ENCODE measurements around the gene MAK.
"Not testable (repeated sequence)": the region's sequence is repeated elsewhere in the genome, so short reads cannot be mapped to it uniquely, and the experiment has no call there.

Gene MAK

DNA sequence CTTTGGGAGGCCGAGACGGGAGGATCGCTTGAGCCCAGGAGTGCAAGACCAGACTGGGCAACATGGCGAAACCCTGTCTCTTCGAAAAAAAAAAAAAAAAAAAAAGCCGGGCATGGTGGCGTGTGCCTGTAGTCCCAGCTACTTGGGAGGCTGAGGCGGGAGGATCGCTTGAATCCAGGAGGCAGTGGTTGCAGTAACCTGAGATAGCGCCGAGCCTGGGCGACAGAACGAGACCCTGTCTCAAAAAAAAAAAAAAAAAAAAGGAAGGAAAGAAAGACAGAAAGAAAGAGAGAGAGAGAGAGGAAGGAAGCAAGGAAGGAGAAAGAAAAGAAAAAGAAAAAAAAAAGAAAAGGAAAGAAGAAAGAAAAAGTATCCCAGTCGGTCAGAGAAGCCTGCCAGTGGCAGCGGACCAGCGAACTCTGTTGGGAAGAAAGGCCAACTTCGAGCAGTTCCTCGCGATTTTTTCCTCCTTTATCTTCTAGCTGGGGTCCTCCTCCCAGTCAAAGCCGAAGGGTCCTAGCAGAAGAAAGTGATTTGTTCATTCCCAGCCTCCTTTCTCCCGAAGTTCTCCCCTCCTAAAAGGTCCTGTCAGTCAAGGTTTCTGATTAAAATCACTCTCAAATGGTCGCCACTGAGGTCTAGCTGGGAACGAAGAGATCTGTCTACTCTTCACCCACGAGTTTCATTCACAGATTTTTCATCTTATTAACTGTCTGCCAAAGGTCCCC, 46.1 kb upstream of the MAK start:
- Histone ChIP-seq H2BK15ac (ENCODE audit: low read length) (no peak overlapping the region), H3K18ac (ENCODE audit: low read length) (no peak overlapping the region), H3K27ac (replicated peaks; ENCODE audit: low read length) (no peak overlapping the region), H3K27me3 (ENCODE audit: control insufficient read depth in 3 of 3, insufficient read depth in 3 of 3, low read depth in 1 of 3, low read length in 3 of 3) (peaks cover 36 to 76% (median 52%) of the 10 kb centered on the region in 3 experiments), H3K9me3 (replicated peaks in 1 of 2; ENCODE audit: control insufficient read depth in 2 of 2, insufficient read depth in 1 of 2, low read depth in 1 of 2, low read length in 2 of 2) (peaks cover 0 to 2% of the 10 kb centered on the region in 2 donors), H3K4ac (ENCODE audit: low read length) (no peak overlapping the region), H3K9ac (ENCODE audit: low read depth, low read length, poor library complexity) (no peak overlapping the region), H3K4me2 (ENCODE audit: insufficient read depth, low read length, poor library complexity, severe bottlenecking) (peak overlapping the region; percentile 3), H4K8ac (ENCODE audit: low read depth, low read length) (no peak overlapping the region), H3K4me1 (ENCODE audit: control insufficient read depth in 2 of 2, insufficient read depth in 1 of 2, low read depth in 1 of 2, low read length in 2 of 2) (peaks cover 4 to 7% of the 10 kb centered on the region in 2 donors), H2AFZ (ENCODE audit: low read length) (no peak overlapping the region), H2BK12ac (ENCODE audit: low read length) (no peak overlapping the region), H3K4me3 (ENCODE audit: low read length in 2 of 2) (no peak overlapping the region), H3K23ac (ENCODE audit: low read depth, low read length, poor library complexity) (no peak overlapping the region), H2AK5ac (ENCODE audit: low read depth, low read length) (no peak overlapping the region), H2BK120ac (ENCODE audit: low read depth, low read length) (no peak overlapping the region), H4K91ac (ENCODE audit: low read depth, low read length, poor library complexity) (no peak overlapping the region), H3K79me1 (ENCODE audit: low read depth, low read length) (peaks cover 2% of the 10 kb centered on the region), H3K36me3 (replicated peaks in 1 of 2; ENCODE audit: control insufficient read depth in 2 of 2, insufficient read depth in 2 of 2, low read length in 2 of 2) (no peaks in the 10 kb centered on the region), H3K14ac (ENCODE audit: low read length) (no peak overlapping the region), H2BK5ac (ENCODE audit: low read length) (no peak overlapping the region)
- no CpG with 5 or more reads among the region's 24 CpGs for WGBS, 2 donors (ENCODE audit: extremely low coverage in 2 of 2, insufficient read length in 2 of 2, insufficient replicate concordance in 1 of 2)
- DNase-seq (ENCODE audit: low spot score): peak; percentile 8

DNA sequence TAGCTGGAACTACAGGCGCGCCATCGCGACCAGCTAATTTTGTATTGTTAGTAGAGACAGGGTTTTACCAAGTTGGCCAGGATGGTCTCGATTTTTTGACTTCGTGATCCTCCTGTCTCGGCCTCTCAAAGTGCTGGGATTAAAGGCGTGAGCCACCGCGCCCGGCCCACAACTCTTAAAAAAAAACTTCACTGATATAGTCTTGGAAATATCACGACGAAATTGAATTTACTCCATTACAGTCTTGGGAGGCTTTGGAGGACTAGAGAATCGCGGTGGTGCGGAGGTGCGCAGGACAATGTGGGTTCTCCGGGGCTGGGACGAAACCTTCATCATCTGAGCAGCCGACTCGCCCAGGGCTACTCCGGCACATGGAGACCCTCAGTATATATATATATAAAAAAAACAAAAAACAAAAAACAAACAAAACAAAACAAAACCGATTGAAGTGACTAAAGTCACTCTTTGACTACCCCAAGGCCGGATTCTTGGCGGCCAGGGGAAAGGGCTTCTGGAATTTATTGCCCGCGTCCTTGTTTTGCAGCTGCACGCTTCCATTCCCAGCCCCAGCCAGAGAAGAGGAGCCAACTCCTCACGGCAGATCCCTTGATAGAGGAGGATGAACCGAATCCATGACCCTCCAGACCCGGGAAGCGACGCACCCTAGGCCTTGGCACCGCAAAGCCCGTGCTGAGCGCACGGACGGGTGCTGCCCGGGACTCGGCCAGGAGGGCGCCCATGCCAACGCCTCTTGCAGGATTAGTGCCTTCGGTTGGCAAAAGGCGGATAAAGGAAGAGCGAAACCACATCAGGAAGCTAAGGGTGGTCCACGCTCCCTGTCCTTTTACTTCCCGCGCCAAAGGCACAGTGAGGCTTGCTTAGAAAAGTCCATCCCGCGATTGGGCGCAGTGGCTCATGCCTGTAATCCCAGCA, 45.2 kb upstream of the MAK start:
- H3K36me3 ChIP-seq (replicated peaks in 1 of 2; ENCODE audit: control insufficient read depth in 2 of 2, insufficient read depth in 2 of 2, low read length in 2 of 2): no peaks in the 10 kb centered on the region
- H3K27me3 ChIP-seq (ENCODE audit: control insufficient read depth in 3 of 3, insufficient read depth in 3 of 3, low read depth in 1 of 3, low read length in 3 of 3): peaks cover 36 to 84% (median 52%) of the 10 kb centered on the region in 3 experiments
- H2AFZ ChIP-seq (ENCODE audit: low read length): peak overlapping the region; percentile 32
- no peak overlapping the region for H4K91ac ChIP-seq (ENCODE audit: low read depth, low read length, poor library complexity)
- no peak overlapping the region for H3K23ac ChIP-seq (ENCODE audit: low read depth, low read length, poor library complexity)
- DNase-seq (ENCODE audit: low spot score): peak; percentile 26
- peak overlapping the region; percentile 1 for H3K18ac ChIP-seq (ENCODE audit: low read length)
- peaks cover 4 to 7% of the 10 kb centered on the region in 2 donors for H3K4me1 ChIP-seq (ENCODE audit: control insufficient read depth in 2 of 2, insufficient read depth in 1 of 2, low read depth in 1 of 2, low read length in 2 of 2)
- H2BK5ac ChIP-seq (ENCODE audit: low read length): peak overlapping the region; percentile 1
- H2BK120ac ChIP-seq (ENCODE audit: low read depth, low read length): no peak overlapping the region
- no peak overlapping the region for H3K27ac ChIP-seq (replicated peaks; ENCODE audit: low read length)
- no CpG with 5 or more reads among the region's 51 CpGs for WGBS, 2 donors (ENCODE audit: extremely low coverage in 2 of 2, insufficient read length in 2 of 2, insufficient replicate concordance in 1 of 2)
- H3K14ac ChIP-seq (ENCODE audit: low read length): no peak overlapping the region
- peaks cover 2% of the 10 kb centered on the region for H3K79me1 ChIP-seq (ENCODE audit: low read depth, low read length)
- H3K4me2 ChIP-seq (ENCODE audit: insufficient read depth, low read length, poor library complexity, severe bottlenecking): no peak overlapping the region
- H2BK15ac ChIP-seq (ENCODE audit: low read length): no peak overlapping the region
- no peak overlapping the region for H4K8ac ChIP-seq (ENCODE audit: low read depth, low read length)
- peak overlapping the region; percentile 2 for H2AK5ac ChIP-seq (ENCODE audit: low read depth, low read length)
- H3K9ac ChIP-seq (ENCODE audit: low read depth, low read length, poor library complexity): no peak overlapping the region
- no peak overlapping the region for H3K4me3 ChIP-seq (ENCODE audit: low read length in 2 of 2)
- no peak overlapping the region for H2BK12ac ChIP-seq (ENCODE audit: low read length)
- H3K9me3 ChIP-seq (replicated peaks in 1 of 2; ENCODE audit: control insufficient read depth in 2 of 2, insufficient read depth in 1 of 2, low read depth in 1 of 2, low read length in 2 of 2): peaks cover 0 to 2% of the 10 kb centered on the region in 2 donors
- no peak overlapping the region for H3K4ac ChIP-seq (ENCODE audit: low read length)

DNA sequence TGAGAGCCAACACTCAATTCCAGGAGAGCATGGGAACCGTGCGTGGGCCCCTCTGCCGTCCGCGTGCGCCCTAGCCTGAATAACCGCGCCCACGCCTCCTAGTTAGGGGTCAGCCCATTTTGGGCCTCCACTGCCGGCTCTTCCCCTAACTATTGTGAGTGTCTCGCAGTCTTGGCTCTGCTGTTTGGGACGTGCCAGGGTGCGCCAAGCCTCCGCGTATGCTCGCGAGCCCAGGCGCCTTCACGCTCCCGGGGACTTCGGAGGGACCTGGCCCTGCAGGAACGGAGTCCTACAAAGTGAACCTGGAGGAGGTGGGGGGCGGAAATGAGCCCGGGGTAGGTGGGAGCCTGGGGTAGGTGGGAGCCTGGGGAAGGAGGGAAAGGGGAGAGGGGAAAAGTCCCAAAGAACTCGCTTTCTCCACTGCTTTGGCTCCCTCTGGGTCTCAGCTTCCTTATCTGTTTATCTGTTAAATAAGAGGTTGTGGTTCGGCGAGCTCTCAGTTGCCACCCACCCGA, 44.4 kb upstream of the MAK start:
- H3K4me1 ChIP-seq (ENCODE audit: control insufficient read depth in 2 of 2, insufficient read depth in 1 of 2, low read depth in 1 of 2, low read length in 2 of 2): peaks cover 4 to 7% of the 10 kb centered on the region in 2 donors
- H3K79me1 ChIP-seq (ENCODE audit: low read depth, low read length): peaks cover 2% of the 10 kb centered on the region
- H3K9me3 ChIP-seq (replicated peaks in 1 of 2; ENCODE audit: control insufficient read depth in 2 of 2, insufficient read depth in 1 of 2, low read depth in 1 of 2, low read length in 2 of 2): peaks cover 0 to 2% of the 10 kb centered on the region in 2 donors
- H3K4ac ChIP-seq (ENCODE audit: low read length): no peak overlapping the region
- no peak overlapping the region for H3K27ac ChIP-seq (replicated peaks; ENCODE audit: low read length)
- peak overlapping the region; percentile 17 for H3K18ac ChIP-seq (ENCODE audit: low read length)
- no peak overlapping the region for H2BK5ac ChIP-seq (ENCODE audit: low read length)
- peaks cover 36 to 89% (median 52%) of the 10 kb centered on the region in 3 experiments for H3K27me3 ChIP-seq (ENCODE audit: control insufficient read depth in 3 of 3, insufficient read depth in 3 of 3, low read depth in 1 of 3, low read length in 3 of 3)
- no peak overlapping the region for H3K23ac ChIP-seq (ENCODE audit: low read depth, low read length, poor library complexity)
- peak overlapping the region; percentile 6 for H3K14ac ChIP-seq (ENCODE audit: low read length)
- H3K36me3 ChIP-seq (replicated peaks in 1 of 2; ENCODE audit: control insufficient read depth in 2 of 2, insufficient read depth in 2 of 2, low read length in 2 of 2): no peaks in the 10 kb centered on the region
- peak overlapping the region; percentile 60 for H3K9ac ChIP-seq (ENCODE audit: low read depth, low read length, poor library complexity)
- DNase-seq (ENCODE audit: low spot score): peak; percentile 8
- H3K4me2 ChIP-seq (ENCODE audit: insufficient read depth, low read length, poor library complexity, severe bottlenecking): peak overlapping the region; percentile 19
- no peak overlapping the region for H2BK120ac ChIP-seq (ENCODE audit: low read depth, low read length)
- no CpG with 5 or more reads among the region's 28 CpGs for WGBS, 2 donors (ENCODE audit: extremely low coverage in 2 of 2, insufficient read length in 2 of 2, insufficient replicate concordance in 1 of 2)
- H3K4me3 ChIP-seq (ENCODE audit: low read length in 2 of 2): no peak overlapping the region
- H2AFZ ChIP-seq (ENCODE audit: low read length): peak overlapping the region; percentile 75
- no peak overlapping the region for H4K91ac ChIP-seq (ENCODE audit: low read depth, low read length, poor library complexity)
- H2AK5ac ChIP-seq (ENCODE audit: low read depth, low read length): peak overlapping the region; percentile 74
- H4K8ac ChIP-seq (ENCODE audit: low read depth, low read length): no peak overlapping the region
- peak overlapping the region; percentile 64 for H2BK15ac ChIP-seq (ENCODE audit: low read length)
- H2BK12ac ChIP-seq (ENCODE audit: low read length): no peak overlapping the region

DNA sequence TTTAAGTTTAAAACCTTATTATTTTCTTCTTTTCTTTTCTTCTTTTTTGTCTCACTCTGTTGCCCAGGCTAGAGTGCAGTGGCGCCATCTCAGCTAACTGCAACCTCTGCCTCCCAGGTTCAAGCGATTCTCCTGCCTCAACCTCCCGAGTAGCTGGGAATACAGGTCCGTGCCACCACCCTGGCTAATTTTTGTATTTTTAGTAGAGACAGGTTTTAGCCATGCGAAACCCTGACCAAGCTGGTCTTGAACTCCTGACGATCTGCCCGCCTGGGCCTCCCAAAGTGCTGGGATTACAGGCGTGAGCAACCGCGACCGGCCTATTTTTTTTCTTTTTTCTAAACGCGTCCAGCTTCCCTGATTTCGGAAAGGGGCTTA, 43.9 kb upstream of the MAK start:
- H2BK15ac ChIP-seq (ENCODE audit: low read length); H3K4me3 ChIP-seq (ENCODE audit: low read length in 2 of 2); H3K27ac ChIP-seq (replicated peaks; ENCODE audit: low read length); H2BK12ac ChIP-seq (ENCODE audit: low read length); H2AK5ac ChIP-seq (ENCODE audit: low read depth, low read length); H2BK120ac ChIP-seq (ENCODE audit: low read depth, low read length); H3K4me2 ChIP-seq (ENCODE audit: insufficient read depth, low read length, poor library complexity, severe bottlenecking); H3K36me3 ChIP-seq (replicated peaks in 1 of 2; ENCODE audit: control insufficient read depth in 2 of 2, insufficient read depth in 2 of 2, low read length in 2 of 2); H3K14ac ChIP-seq (ENCODE audit: low read length); H3K23ac ChIP-seq (ENCODE audit: low read depth, low read length, poor library complexity); DNase-seq (ENCODE audit: low spot score); H3K18ac ChIP-seq (ENCODE audit: low read length); H3K9me3 ChIP-seq (replicated peaks in 1 of 2; ENCODE audit: control insufficient read depth in 2 of 2, insufficient read depth in 1 of 2, low read depth in 1 of 2, low read length in 2 of 2); H3K4me1 ChIP-seq (ENCODE audit: control insufficient read depth in 2 of 2, insufficient read depth in 1 of 2, low read depth in 1 of 2, low read length in 2 of 2); H3K79me1 ChIP-seq (ENCODE audit: low read depth, low read length); H4K91ac ChIP-seq (ENCODE audit: low read depth, low read length, poor library complexity); H3K9ac ChIP-seq (ENCODE audit: low read depth, low read length, poor library complexity); H3K4ac ChIP-seq (ENCODE audit: low read length); H2BK5ac ChIP-seq (ENCODE audit: low read length); H4K8ac ChIP-seq (ENCODE audit: low read depth, low read length): not testable (repeated sequence)
- Histone ChIP-seq H3K27me3 (ENCODE audit: control insufficient read depth in 3 of 3, insufficient read depth in 3 of 3, low read depth in 1 of 3, low read length in 3 of 3) (peaks cover 36 to 88% (median 52%) of the 10 kb centered on the region in 3 experiments), H2AFZ (ENCODE audit: low read length) (peak overlapping the region; percentile 75)
- no CpG with 5 or more reads among the region's 14 CpGs for WGBS, 2 donors (ENCODE audit: extremely low coverage in 2 of 2, insufficient read length in 2 of 2, insufficient replicate concordance in 1 of 2)

Data from neuronal stem cell (in vitro differentiated cells).